Bronchial epithelial cell (primary cell): Measurements from ENCODE around the gene DHDH. TPM values are rescaled to one million over a fixed set of nuclear protein-coding genes. Genes with fewer than 3 reads are reported as not detected.

Experiments
- DNase-seq: peaks from one replicate; pipeline ENCODE4 v3.0.0-alpha.2; 2010; ENCODE audit warnings: low read depth
- FAIRE-seq: peaks from 2 replicates; lab custom pipeline; 2011; peaks lifted over from hg19 to GRCh38; lab: Jason Lieb, UNC
- H3K27me3 ChIP-seq: 2 replicates; pipeline ENCODE4 v1.5.1; 2011; ENCODE audit warnings: low read length; ENCODE audit not compliant: control insufficient read depth, insufficient read depth
- H3K36me3 ChIP-seq: 2 replicates; pipeline ENCODE4 v1.5.1; 2011; ENCODE audit warnings: low read length; ENCODE audit not compliant: control insufficient read depth, insufficient read depth
- H3K4me3 ChIP-seq: 2 replicates; pipeline ENCODE4 v1.5.1; 2011; ENCODE audit warnings: mild to moderate bottlenecking, low read depth, low read length, control low read depth
- total RNA-seq: library from RNA; depleted of rRNA; stranded (reverse); fragments of >200 nt; gene quantifications from 2 replicates; pipeline ENCODE4 v1.2.1, GENCODE V29; 2014
- TF ChIP-seq, protein P1 (sequence below): IDR thresholded peaks from 2 replicates; pipeline ENCODE4 v1.5.1; 2011; ENCODE audit warnings: mild to moderate bottlenecking, moderate library complexity, low read length, control low read depth, inconsistent platforms; ENCODE audit not compliant: insufficient read depth, severe bottlenecking

DHDH gene
- total RNA-seq, 1 donor from 2014 or later, result 10.8 TPM

DNA sequence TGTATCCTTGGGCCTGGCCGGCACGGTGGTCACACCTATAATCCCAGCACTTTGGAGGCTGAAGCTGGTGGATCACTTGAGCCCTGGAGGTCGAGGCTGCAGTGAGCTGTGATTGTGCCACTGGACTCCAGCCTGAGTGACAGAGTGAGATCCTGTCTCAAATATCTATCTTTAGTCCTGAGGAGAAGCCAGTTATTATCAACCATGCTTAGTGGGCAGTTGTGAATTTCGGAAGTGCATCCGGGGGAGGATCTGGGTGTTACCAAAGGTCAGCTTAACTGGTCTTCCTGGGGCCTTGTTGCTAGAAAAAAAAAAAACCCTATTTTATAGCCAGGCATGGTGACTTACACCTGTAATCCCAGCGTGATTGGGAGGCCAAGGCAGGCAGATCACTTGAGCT, 9.6 kb downstream of the DHDH start:
- Histone ChIP-seq H3K36me3 (no peaks in the 10 kb centered on the region), H3K4me3 (no peak overlapping the region), H3K27me3 (no peaks in the 10 kb centered on the region)
- TF ChIP-seq, protein P1, sequence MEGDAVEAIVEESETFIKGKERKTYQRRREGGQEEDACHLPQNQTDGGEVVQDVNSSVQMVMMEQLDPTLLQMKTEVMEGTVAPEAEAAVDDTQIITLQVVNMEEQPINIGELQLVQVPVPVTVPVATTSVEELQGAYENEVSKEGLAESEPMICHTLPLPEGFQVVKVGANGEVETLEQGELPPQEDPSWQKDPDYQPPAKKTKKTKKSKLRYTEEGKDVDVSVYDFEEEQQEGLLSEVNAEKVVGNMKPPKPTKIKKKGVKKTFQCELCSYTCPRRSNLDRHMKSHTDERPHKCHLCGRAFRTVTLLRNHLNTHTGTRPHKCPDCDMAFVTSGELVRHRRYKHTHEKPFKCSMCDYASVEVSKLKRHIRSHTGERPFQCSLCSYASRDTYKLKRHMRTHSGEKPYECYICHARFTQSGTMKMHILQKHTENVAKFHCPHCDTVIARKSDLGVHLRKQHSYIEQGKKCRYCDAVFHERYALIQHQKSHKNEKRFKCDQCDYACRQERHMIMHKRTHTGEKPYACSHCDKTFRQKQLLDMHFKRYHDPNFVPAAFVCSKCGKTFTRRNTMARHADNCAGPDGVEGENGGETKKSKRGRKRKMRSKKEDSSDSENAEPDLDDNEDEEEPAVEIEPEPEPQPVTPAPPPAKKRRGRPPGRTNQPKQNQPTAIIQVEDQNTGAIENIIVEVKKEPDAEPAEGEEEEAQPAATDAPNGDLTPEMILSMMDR, result no peak
- FAIRE-seq (no peak), DNase-seq (no peak)

DNA sequence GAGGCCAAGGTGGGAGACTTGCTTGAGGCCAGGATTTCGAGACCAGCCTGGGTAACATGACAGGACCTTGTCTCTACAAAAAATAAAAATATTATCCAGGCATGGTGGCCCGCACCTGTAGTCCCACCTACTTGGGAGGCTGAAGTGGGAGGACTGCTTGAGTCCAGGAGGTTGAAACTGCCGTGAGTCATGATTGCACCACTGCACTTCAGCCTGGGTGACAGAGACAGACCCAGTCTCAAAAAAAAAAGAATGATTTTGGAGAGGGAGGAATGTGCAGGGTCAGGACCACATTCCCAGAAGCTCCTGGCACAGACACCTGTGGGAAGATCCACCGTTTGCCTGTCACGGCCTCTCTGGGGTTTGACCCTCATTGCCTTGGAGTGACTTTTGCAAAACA, 11.9 kb downstream of the DHDH start:
- DNase-seq (no peak), FAIRE-seq (no peak)
- no peak overlapping the region for H3K4me3 ChIP-seq
- TF ChIP-seq, protein P1, result no peak
- no peaks in the 10 kb centered on the region for H3K27me3 ChIP-seq
- H3K36me3 ChIP-seq, result no peaks in the 10 kb centered on the region

DNA sequence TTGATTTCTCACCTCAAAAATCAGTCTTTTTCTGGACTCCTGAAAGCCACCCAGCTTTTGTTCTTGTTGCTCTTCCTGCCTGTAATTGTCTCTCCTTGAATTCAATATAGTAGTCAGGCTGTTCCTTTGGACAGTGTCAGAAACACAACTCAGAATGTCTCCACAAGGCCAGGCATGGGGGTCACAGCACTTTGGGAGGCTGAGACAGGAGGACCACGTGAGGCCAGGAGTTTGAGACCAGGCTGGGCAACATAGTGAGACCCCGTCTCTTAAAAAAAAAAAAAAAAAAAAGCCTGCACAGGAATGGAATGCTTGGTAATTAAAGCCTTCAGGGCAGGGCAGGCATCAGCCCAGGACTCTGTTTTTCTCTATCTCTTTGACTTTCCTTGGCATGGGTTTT, 12.3 kb downstream of the DHDH start:
- TF ChIP-seq, protein P1, result no peak
- FAIRE-seq, result no peak

DNA sequence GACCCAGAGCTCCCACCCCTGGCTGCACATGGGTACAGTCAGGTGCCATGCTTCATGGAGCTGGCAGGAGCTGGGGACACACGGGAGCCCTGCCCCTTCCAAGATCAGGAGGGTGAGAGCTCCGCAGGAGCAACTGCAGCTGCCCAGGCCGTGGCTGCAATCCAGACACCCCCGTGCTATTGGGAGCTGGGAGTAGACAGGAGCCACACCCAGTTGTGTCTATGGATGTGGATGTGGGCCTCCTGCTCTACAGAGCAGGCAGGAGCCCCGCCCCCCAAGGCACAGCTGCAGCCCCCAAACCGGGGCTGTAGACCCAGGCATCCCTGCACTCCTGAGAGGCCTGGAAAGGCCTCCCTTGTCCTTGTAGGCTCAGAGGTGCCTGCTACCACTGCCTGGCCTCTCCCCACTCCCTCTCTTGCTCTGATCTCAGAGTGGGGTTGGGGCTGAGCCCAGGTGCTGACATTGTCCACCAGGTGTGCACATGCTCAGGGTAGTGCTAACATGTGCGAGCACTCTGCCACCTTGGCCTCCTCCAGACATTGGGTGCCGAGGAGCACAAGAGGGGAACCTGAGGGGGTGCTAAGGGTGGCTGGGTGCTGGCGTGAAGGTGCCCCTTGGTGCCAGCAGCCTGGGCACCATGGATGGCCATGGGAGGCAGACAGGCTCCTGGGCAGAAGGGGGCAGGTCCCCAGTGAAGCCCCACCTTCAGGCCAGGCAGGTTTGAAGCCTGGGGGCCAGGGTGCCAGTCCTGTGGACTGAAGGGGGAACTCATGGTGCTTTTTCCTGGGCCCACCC, 13.2 kb downstream of the DHDH start:
- TF ChIP-seq, protein P1, result no peak
- H3K27me3 ChIP-seq, result no peaks in the 10 kb centered on the region
- H3K4me3 ChIP-seq, result no peak overlapping the region
- DNase-seq (no peak), FAIRE-seq (no peak)
- no peaks in the 10 kb centered on the region for H3K36me3 ChIP-seq

More for the DNA sequence above, 12.3 kb downstream of the DHDH start:
- no peak for DNase-seq
- Histone ChIP-seq H3K4me3 (no peak overlapping the region), H3K27me3 (no peaks in the 10 kb centered on the region), H3K36me3 (no peaks in the 10 kb centered on the region)

DNA sequence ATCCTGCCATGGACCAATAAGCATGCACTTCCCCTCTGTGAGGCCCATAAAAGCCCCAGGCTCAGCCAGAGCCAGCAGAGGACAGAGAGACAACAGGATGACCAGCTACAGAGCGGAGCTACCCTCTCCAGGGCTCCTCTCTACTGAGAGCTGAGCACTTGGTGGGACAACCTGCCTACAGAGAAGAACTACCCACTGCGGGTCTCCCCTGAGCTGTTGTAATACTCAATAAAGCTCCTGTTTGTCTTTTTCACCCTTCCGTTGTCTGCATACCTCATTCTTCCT, 13.7 kb downstream of the DHDH start:
- FAIRE-seq, result no peak
- H3K27me3 ChIP-seq, result no peaks in the 10 kb centered on the region
- TF ChIP-seq, protein P1, result no peak
- H3K4me3 ChIP-seq, result no peak overlapping the region
- no peak for DNase-seq
- no peaks in the 10 kb centered on the region for H3K36me3 ChIP-seq

DNA sequence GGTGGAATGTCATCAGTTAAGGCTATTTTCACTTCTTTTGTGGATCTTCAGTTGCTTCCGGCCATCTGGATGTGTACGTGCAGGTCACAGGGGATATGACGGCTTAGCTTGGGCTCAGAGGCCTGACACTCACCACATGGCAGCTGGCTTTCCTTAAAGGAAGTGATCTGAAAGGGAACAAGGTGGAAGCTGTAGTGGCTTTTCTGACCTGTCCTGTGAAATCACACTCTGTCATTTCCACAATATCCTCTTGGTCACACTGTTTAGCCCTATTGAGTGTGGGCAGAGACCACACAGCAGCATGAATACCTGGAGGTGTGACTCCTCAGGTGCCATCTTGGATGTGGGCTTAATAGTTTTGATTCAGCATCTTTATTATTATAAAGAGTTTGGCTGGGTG, 16.7 kb downstream of the DHDH start:
- H3K4me3 ChIP-seq, result no peak overlapping the region
- H3K27me3 ChIP-seq, result no peaks in the 10 kb centered on the region
- DNase-seq (no peak), FAIRE-seq (no peak)
- H3K36me3 ChIP-seq, result no peaks in the 10 kb centered on the region
- TF ChIP-seq, protein P1, result no peak
